ENCODE measurements around the gene ZMYM4.

DNA sequence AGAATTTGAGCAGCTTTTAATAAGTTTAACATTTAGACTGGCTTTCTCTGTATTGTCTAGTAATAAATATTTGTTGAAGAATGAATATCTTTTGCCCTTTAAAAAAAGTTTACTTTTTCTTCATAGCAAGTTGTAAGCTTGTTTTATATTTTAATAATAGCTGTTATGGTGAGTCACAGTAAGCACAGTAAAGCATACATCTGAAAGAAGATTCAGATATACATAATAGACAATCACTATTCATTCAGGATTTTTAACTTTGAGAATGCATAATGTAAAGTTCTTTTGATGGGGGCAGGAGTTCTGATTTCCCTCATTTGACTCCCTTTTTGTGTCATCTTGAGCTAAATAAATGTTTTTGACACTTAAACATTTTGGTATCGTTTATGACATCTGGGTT lies 66.0 kb downstream of the ZMYM4 start:
- TF ChIP-seq POU2F2 (IDR thresholded peaks at IDR 0.05; ENCODE audit: borderline replicate concordance, low read depth, low read length) (no peak), USF1 (IDR thresholded peaks at IDR 0.05; ENCODE audit: borderline replicate concordance, extremely low read length, insufficient read depth, low read depth, low read length) (no peak)
- TF ChIP-seq, protein P1, sequence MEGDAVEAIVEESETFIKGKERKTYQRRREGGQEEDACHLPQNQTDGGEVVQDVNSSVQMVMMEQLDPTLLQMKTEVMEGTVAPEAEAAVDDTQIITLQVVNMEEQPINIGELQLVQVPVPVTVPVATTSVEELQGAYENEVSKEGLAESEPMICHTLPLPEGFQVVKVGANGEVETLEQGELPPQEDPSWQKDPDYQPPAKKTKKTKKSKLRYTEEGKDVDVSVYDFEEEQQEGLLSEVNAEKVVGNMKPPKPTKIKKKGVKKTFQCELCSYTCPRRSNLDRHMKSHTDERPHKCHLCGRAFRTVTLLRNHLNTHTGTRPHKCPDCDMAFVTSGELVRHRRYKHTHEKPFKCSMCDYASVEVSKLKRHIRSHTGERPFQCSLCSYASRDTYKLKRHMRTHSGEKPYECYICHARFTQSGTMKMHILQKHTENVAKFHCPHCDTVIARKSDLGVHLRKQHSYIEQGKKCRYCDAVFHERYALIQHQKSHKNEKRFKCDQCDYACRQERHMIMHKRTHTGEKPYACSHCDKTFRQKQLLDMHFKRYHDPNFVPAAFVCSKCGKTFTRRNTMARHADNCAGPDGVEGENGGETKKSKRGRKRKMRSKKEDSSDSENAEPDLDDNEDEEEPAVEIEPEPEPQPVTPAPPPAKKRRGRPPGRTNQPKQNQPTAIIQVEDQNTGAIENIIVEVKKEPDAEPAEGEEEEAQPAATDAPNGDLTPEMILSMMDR (IDR thresholded peaks at IDR 0.05 in 2 of 3, conservative IDR thresholded peaks at IDR 0.05 in 1 of 3; ENCODE audit: control insufficient read depth in 2 of 3, extremely low read depth in 1 of 3, insufficient read depth in 1 of 3, low read depth in 3 of 3, low read length in 3 of 3) = no peak

Measured in GM12878 (cell line).